Measurements from ENCODE around the gene NFIA.

The NFIA gene

DNA sequence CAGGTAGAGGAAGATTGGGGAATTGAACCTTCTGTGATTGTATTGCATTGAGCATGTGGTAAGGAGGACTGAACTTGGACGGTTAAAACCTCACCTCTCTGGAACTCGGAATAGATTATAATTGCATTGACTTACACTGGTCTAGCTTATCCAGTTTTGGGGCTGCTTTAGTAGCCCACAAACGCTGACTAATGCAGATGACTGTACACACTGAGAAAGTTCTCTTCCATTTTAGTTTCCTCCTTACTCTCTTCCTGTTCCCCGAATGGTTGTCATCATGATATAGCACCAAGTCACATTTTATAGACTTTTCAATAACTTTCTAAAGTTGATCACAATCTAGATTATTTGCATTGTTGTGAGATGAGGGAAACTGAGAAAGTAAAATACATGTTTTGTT is 78.2 kb downstream of the NFIA start:
- no peak for DNase-seq

DNA sequence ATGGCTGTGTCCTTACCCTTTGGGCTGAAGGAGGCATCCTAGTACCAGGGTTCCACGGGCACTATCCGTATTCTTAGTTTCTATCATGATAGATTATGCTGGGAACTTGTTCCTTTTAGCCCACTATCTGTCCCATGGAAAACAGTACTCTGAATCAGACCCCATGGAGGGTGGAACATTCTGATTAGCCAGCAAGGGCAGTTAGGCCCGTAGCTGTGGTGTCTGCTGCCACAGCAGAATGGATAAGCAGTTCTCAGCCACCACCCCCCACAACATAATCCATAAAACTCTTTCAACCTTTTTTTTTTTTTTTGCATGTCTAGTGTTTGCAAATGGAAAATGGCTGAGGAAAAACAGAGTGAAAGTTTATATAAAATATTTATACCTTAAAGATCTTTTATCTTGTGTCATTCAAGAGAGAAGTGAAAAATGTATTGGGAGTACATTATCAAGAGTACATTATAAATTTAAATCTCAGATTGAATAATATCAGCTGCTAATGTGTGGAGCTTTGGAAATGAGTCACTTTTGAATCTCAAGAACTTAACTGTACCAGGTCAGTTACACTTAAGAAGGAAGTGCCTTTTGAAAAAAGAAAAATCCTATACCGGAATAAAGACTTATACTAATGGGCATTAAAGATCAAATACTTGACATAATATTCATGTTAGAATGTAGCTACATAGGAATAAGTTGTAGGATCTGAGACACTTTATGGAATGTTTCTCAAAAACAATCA is 80.3 kb downstream of the NFIA start:
- no peak for DNase-seq

DNA sequence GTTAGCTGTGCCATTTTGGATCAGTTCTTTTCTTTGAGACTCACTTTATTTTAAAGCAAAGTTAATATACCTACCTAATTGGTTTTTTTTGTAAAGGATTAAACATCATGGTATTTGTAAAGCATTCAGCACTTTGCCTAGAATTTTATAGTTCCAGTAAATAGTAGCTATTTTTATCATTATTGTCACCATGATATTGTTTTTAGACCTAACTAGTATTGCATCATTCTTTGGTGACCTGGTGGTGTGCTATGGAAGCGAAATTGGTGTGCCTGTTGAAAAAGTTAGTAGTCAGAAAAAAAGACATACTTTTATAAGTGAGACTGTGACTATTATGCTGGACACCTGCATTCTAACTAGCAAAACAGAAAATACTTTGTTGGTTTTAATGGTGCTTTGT is 81.0 kb downstream of the NFIA start:
- DNase-seq, result no peak

DNA sequence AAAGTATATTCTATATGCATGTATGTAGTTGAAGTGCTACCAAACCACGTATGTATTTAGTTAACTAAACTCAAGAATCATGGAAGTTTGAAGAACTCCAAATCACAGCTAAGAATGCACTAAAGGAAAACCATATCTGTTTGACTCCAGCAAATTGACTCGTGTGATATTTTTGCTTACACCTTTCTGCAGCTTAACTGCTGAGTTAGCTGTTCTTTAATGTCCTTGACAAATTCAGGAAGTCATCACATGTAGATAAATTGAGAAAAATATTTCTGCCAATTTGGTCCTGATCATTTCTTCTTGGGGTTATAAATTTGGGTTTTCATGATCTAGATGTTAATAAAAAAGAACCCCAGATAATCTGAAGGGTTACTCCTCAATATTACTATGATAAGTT is 83.0 kb downstream of the NFIA start:
- no peak for DNase-seq

GRCh38 chr1:61167309-61167708 is 84.9 kb downstream of the NFIA start:
- DNase-seq, result no peak

GRCh38 chr1:61169045-61169444 is 86.7 kb downstream of the NFIA start:
- no peak for DNase-seq

DNA sequence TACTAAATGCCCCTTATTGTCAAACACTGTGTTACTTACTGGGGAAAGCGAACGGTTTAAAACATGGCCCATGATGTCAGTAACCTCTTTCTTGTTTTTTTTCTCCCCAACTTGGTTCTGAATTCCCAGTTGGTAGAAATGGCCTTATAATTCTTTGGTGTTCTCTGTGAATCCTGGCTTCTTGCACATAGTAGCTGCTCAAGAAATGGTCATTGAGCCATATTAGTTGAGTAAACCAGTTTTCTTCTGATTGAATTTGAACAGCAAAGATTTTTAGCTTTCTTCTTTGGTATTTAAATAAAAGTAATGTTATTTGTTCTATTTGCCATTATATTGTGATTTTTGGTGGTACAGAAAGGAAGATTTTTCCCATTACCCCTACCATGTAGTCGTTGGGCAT is 87.3 kb downstream of the NFIA start:
- DNase-seq, result no peak

- DNase-seq, result no peak
Measured at GRCh38 chr1:61170328-61171238, 88.2 kb downstream of the NFIA start.

DNA sequence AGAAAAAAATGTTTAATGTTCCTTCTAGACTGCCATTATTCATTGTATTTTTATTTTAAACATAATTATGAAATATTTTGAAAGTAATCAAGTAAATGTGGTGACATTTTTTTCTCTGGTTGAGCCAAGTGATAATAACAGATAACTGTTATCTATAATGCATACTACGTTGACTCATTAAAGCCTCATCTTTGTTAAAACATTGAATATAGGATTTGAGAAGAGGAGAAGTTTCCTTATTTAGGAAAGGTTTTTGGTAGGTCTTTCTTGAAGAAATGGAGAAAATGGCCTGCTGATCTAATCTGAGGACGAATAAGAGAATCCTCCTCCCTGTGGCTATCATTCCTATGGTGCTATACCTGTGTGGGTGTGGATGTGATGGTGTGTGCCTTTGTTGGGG is 89.0 kb downstream of the NFIA start:
- no peak for DNase-seq

GRCh38 chr1:61171974-61172373 is 89.6 kb downstream of the NFIA start:
- no peak for DNase-seq

DNA sequence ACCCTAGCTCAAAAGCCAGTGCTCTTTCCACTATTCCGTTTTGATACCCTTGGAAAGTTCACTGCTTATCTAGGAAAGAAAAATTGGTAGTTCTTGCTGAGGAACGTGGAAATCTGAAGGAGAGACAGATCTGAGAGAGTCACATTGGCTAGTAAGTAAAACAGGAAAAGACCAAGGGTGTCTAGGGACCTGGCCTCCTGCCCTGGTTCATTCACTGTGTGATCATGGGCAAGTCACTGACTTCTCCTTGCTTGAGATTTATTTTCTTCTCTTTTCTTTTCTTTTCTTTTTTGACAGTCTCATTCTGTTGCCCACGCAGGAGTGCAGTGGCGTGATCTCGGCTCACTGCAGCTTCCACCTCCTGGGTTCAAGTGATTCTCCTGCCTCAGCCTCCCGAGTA is 90.8 kb downstream of the NFIA start:
- DNase-seq, result no peak

DNA sequence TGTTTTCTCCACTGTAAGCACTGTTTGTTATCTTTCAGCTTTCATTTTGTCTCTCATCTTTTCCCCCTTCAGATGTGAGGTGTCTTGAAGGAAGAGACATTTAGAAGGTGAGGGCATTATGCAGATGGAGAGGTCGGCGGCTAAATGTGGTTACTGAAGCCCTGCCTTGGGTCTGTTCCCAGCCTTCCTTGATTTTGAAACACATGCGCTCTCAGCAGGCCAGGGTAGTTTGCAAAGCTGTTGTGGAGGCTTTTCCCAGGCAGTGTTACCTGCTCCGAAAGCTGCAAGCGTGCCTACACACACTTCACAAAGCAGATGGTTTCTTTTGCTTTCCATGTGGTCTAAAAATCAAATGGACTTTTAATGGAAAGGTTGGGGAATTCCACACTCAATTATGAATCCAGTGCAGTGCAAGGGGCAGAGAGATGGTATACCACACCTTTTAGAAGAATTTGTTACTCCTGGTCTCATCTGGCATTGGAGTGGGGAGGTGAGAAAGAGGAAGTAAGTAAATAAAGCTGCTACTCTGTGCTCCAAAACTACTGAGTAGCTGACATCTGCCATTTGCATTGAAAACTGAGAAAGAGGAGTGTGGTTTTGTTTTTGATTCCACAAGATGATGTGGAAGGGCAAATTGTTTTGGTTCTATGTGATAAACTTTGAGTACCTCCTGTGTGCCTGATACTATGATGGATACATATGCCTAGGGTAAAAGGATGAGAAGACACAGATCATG is 91.9 kb downstream of the NFIA start:
- no peak for DNase-seq

DNA sequence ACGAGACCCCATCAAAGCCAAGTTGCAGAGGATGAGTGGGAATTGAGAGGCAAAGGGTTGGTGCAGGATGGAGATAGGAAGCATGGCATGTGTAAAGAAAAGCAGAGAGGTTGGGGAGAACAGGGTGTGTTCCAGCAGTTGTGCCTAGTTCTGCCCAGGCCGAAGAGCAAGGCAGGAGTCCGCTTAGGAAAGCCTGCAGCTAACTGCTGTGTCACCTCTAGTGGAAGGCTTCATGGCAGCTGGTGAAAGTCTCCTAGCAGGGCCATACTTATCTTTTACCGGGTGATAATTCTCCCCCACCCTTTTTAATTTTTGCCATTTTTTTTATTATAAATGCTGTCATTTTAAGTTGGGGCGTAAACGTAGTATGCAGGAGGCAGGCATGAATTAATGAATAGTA is 93.6 kb downstream of the NFIA start:
- no peak for DNase-seq

DNA sequence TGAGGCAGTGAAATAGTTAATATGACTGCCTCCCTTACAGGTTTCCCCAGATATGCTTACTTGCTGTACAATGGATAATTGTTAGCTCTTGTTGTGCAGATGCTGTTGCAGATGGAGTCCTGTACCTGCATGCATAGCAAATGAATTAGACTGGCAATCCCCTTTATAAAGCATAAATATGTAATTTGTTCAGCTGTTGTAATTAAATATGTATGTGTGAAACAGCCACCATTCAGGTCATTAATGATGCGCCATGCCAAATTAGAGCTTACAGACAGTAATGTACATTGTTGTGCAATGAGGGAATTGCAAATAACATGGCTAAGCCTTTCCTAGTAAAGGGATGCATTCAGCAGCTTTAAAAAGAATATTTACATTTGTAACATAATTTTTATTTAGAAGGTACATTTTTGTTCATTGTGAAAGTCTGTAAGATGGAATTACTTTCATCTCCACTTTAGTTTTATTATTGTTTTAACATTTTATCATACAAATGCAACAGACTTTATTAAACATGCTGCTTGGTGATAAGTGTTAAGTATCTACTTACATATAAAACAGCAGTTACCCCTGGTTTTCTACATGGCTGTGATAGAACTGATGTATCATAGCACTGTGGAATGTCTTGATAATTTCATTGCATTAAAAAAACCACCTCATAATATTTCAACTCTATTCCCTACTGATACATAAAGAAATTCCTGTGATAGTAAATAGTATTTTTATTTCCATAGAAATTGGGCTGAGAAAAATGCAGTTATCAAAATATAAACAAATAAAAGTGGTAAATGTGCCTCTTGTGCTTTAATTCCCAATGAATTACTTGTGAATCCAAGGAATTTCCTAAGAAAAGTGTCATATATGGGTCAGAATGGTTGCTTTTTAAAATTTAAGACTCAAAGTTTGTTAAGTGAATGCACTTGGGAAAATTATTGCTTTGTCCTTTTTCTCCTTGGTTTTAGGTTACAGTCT is 99.0 kb downstream of the NFIA start:
- no peak for DNase-seq

DNA sequence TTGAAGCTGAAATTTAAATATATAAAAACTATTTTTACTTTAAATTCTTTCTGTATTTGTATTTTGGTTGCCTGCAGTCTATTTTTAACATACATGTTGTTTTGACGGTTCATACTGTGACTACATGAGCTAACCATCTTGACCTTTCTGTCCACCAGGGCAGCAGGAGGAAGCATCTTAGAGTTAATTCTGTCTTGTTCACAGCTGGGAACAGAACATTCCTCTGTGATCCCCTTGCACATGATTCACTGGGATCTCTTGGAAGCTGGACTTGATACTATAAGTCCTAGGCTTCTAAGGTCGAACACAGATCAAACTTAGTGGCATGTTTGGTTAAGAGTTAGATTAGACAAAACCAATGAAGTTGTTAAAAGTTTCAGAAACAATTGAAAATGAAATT is 99.7 kb downstream of the NFIA start:
- DNase-seq, result no peak

- DNase-seq, result no peak
Measured at GRCh38 chr1:61182480-61182879, 100.1 kb downstream of the NFIA start.

- no peak for DNase-seq
Measured at GRCh38 chr1:61183471-61184039, 101.2 kb downstream of the NFIA start.

GRCh38 chr1:61184040-61184713 is 101.8 kb downstream of the NFIA start:
- DNase-seq, result no peak

DNA sequence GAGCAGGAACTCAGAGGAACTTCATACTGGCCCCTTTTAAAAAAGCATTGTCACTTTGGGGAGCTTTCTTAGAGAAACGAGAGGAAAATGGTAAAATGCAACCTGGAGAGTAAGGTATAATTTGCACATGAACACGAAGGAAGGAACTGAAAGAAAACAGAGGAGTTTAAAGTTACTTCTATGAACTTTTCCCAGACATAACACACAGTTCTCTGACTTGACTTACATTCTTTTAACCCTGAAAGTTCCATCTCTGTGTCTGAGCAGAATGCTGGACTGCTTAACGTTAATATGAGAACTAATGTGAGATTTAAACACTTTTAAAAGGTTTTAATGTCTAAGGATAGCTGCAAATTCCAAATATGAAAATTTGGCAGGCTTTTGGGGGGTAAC is 102.3 kb downstream of the NFIA start:
- DNase-seq, result no peak

DNA sequence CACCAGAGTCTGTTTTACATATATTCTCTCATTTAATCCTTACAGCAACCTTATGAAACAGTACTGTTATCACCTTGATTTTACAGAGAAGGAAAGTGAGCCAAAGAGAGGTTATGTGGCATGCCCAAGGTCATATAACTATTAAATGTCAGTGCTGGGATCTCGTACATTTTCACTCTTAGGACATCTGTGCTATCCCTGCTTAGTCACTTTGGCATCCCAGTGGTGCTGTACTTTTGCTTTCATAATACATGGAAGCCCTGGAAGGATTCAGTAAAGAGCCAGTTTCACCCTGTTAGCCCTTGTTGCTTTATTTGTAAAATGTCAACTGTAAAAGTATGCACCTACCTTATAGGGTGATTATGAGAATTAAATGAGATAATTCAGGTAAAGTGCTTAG is 104.4 kb downstream of the NFIA start:
- DNase-seq, result no peak

DNA sequence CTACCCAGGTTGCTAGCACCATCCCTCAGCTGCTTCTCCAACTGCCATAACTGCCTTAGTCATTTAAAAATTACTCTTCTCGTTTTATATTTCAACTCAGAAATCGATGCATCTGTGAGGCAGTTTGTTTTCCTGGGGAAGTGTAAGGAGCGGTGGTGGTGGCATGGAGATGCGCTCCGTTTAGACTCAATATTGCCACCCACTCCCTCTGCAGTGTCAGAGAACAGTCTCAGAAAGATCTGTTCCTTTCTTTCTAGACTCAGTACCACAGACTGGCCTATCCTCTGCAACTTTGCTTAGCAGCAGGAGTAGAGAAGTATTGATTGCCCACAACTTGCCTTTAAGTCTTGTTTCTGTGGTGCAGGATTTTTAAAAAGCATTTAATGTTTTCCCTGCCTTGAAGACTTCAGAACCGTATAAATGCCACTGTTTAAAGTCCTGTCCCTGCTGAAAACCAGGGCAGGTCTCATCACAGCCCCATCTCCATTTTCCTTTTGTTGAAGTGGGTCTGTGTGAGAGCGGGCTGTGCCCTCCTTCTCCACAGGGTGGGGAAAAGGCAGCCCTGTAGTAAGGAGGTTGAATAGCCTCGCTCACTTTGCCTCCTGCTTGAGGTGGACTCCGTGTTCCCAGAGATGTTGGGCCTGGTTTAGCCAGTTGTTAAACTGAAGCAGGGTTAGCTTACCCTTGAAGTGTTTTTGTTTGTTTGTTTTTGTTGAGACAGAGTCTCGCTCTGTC is 105.2 kb downstream of the NFIA start:
- DNase-seq, result no peak
